Sigmoid colon (tissue), 4 donors: ENCODE results near the gene NUTM2G.
"Not testable (repeated sequence)": the region's sequence is repeated elsewhere in the genome, so short reads cannot be mapped to it uniquely, and the experiment has no call there.

ENCODE experiments used
- CTCF ChIP-seq, 4 experiments: fragments of 450-650 bp in 3 of 4; fragments of 200-600 bp in 1 of 4; IDR thresholded peaks; one replicate each; pipeline ENCODE4 v1.5.1; 2016 to 2019; ENCODE audit warnings: antibody characterized with exemption in 4 of 4, mild to moderate bottlenecking in 3 of 4, moderate library complexity in 2 of 4
- EP300 ChIP-seq, 4 donors: sonication (generic); formaldehyde crosslinking; IDR thresholded peaks; one replicate each; pipeline ENCODE4 v1.6.1; 2017; ENCODE audit warnings: antibody characterized with exemption in 4 of 4
- POLR2A ChIP-seq, 2 donors: fragments of 450-650 bp; IDR thresholded peaks; one replicate each; pipeline ENCODE4 v1.6.1; 2016; ENCODE audit warnings: antibody characterized with exemption in 2 of 2, mild to moderate bottlenecking in 2 of 2, moderate library complexity in 2 of 2

GRCh38 chr9:96950539-96950938 lies 21.9 kb downstream of the NUTM2G start:
- TF ChIP-seq CTCF, EP300, POLR2A (IDR thresholded peaks at IDR 0.05): not testable (repeated sequence)
